Esophagus squamous epithelium (tissue), 5 donors: ENCODE data around the gene IFIT1B. TPM values are rescaled to one million over a fixed set of nuclear protein-coding genes. Genes with fewer than 3 reads are reported as not detected.

Experiments used
- DNase-seq: peaks from one replicate; lab custom pipeline; 2025; lab: John Stamatoyannopoulos, UW
- H3K27ac ChIP-seq, 4 donors: fragments of 200-600 bp; sonication (generic); one replicate each; pipeline ENCODE4 v1.5.1; 2016 to 2019; ENCODE audit warnings: mild to moderate bottlenecking in 1 of 4
- H3K27me3 ChIP-seq, 4 donors: fragments of 200-600 bp; sonication (generic); 1 replicate in 3 of 4; 2 replicates in 1 of 4; pipeline versions ENCODE4 v1.5.1 to v1.6.0; 2017 to 2021; ENCODE audit warnings: antibody characterized with exemption in 1 of 4
- H3K36me3 ChIP-seq, 3 donors: fragments of 200-600 bp; sonication (generic); one replicate each; pipeline ENCODE4 v1.5.1; 2016 to 2019
- H3K4me1 ChIP-seq, 3 donors: fragments of 200-600 bp; sonication (generic); one replicate each; pipeline ENCODE4 v1.5.1; 2017 to 2019
- H3K4me3 ChIP-seq, 4 donors: fragments of 200-600 bp; sonication (generic); 1 replicate in 3 of 4; 2 replicates in 1 of 4; pipeline ENCODE4 v1.5.1; 2016 to 2019; ENCODE audit warnings: mild to moderate bottlenecking in 2 of 4, moderate library complexity in 1 of 4
- H3K9me3 ChIP-seq, 3 donors: fragments of 200-600 bp; sonication (generic); one replicate each; pipeline ENCODE4 v1.5.1; 2016 to 2019
- POLR2A ChIP-seq, 4 donors: fragments of 450-650 bp; IDR thresholded peaks; one replicate each; pipeline ENCODE4 v1.6.1; 2017; ENCODE audit warnings: antibody characterized with exemption in 4 of 4, mild to moderate bottlenecking in 4 of 4, moderate library complexity in 3 of 4
- WGBS, 2 donors: methylation state at CpG; one replicate each; pipeline ENCODE4 v1.1.5; 2018; 5-methylcytosine and 5-hydroxymethylcytosine counted together
- intact Hi-C: fragments of 100-400 bp; cut with DNase I; formaldehyde crosslinking; loops from one replicate; pipeline ENCODE4 v1.15.0; 2022
- total RNA-seq, 4 donors: library from RNA; depleted of rRNA; stranded (reverse); fragments of >200 nt; gene quantifications; one replicate each; pipeline ENCODE4 v1.1.0, GENCODE V29; 2016
- TF ChIP-seq, protein P1 (sequence below), 6 experiments: fragments of 450-650 bp in 4 of 6; fragments of 200-600 bp in 2 of 6; sonication (generic) in 2 of 6; IDR thresholded peaks; one replicate each; pipeline ENCODE4 v1.5.1; 2016 to 2019; ENCODE audit warnings: antibody characterized with exemption in 6 of 6, mild to moderate bottlenecking in 4 of 6, moderate library complexity in 4 of 6
- donor health status: DM: yes; HTN: yes; CAD: no.

IFIT1B gene
- total RNA-seq, 4 donors from 2014 or later, result not detected

DNA sequence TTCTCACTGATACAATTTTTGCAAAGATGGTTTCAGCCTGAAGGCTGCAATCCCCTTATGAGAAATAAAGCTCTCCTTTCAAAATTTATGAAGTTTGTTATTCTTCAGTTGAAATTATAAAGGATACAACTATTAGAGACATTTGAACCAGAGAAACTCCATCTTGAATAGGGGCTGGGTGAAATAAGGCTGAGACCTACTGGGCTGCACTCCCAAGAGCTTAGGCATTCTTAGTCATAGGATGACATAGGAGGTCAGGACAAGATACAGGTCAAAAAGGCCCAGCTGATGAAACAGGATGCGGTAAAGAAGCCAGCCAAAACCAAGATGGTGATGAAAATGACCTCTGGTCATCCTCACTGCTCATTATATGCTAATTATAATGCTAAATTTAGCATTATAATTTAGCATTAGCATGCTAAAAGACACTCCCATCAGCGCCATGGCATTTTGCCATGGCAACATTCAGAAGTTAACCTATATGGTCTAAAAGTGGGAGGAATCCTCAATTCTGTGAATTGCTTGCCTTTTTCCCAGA is 22.4 kb upstream of the IFIT1B start:
- 97 to 100% methylated on average over 2 of the region's 2 CpGs for WGBS, 2 donors
- TF ChIP-seq, protein P1, sequence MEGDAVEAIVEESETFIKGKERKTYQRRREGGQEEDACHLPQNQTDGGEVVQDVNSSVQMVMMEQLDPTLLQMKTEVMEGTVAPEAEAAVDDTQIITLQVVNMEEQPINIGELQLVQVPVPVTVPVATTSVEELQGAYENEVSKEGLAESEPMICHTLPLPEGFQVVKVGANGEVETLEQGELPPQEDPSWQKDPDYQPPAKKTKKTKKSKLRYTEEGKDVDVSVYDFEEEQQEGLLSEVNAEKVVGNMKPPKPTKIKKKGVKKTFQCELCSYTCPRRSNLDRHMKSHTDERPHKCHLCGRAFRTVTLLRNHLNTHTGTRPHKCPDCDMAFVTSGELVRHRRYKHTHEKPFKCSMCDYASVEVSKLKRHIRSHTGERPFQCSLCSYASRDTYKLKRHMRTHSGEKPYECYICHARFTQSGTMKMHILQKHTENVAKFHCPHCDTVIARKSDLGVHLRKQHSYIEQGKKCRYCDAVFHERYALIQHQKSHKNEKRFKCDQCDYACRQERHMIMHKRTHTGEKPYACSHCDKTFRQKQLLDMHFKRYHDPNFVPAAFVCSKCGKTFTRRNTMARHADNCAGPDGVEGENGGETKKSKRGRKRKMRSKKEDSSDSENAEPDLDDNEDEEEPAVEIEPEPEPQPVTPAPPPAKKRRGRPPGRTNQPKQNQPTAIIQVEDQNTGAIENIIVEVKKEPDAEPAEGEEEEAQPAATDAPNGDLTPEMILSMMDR (IDR thresholded peaks at IDR 0.05), result no peak
- no peak for TF ChIP-seq POLR2A (IDR thresholded peaks at IDR 0.05)
- H3K4me3 ChIP-seq, result no peak overlapping the region
- peaks cover 12 to 20% (median 18%) of the 10 kb centered on the region in 3 donors for H3K4me1 ChIP-seq
- no peaks in the 10 kb centered on the region for H3K27me3 ChIP-seq
- DNase-seq, result no peak
- H3K36me3 ChIP-seq, result no peaks in the 10 kb centered on the region
- H3K9me3 ChIP-seq, result no peaks in the 10 kb centered on the region
- H3K27ac ChIP-seq, result no peak overlapping the region
- intact Hi-C loops, result no loop called here

DNA sequence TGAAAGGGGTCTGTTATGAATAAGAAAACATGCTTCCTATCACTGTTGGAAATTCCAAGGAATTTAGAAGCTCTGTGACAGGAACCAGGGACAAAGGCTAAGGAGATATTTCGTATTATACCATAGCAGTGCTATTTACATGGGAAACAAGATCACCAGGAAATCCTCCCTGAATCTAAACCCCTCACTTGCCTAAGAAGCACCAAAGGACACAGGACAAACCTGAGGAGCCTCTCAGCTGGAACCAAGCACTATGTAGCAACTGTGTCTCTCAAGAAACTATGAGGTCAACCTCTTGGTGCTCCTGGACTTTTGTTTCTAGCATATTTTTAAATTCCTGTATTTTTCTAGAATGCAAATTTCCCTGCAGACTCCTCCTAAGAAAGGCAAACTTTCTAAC is 20.8 kb upstream of the IFIT1B start:
- Histone ChIP-seq H3K27me3 (no peaks in the 10 kb centered on the region), H3K9me3 (no peaks in the 10 kb centered on the region), H3K27ac (no peak overlapping the region), H3K4me3 (no peak overlapping the region), H3K36me3 (no peaks in the 10 kb centered on the region), H3K4me1 (peaks cover 0 to 5% (median 1%) of the 10 kb centered on the region in 3 donors)
- no peak for DNase-seq
- intact Hi-C loops, result no loop called here
- TF ChIP-seq POLR2A (IDR thresholded peaks at IDR 0.05), result no peak
- TF ChIP-seq, protein P1 (IDR thresholded peaks at IDR 0.05), result no peak
- WGBS, 2 donors, result 72 to 78% methylated on average over 1 of the region's 1 CpG

DNA sequence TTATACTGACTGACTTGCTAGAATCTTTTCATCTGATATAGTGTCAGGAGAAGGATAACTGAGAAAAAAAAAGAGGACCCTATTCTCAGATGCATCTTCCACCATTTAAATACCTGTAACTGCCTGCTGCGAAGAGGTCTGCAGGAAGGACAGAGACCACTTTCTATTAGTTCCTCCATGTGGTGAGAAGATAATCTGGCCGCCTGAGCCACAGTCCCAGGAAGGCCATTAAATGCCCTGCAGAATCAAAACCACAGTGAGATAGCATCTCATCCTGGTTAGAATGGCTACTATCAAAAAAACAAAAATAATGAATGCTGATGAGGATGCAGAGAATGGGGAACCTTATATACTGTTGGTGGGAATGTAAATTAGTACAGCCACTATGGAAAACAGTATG is 19.9 kb upstream of the IFIT1B start:
- DNase-seq, result no peak
- no peaks in the 10 kb centered on the region for H3K9me3 ChIP-seq
- H3K27ac ChIP-seq, result no peak overlapping the region
- no peaks in the 10 kb centered on the region for H3K36me3 ChIP-seq
- no peak overlapping the region for H3K4me3 ChIP-seq
- H3K27me3 ChIP-seq, result no peaks in the 10 kb centered on the region
- peaks cover 0 to 10% (median 0%) of the 10 kb centered on the region in 3 donors for H3K4me1 ChIP-seq
- no peak for TF ChIP-seq POLR2A (IDR thresholded peaks at IDR 0.05)
- TF ChIP-seq, protein P1 (IDR thresholded peaks at IDR 0.05), result no peak
- intact Hi-C loops, result no loop called here
- WGBS, 2 donors, result 67 to 82% methylated on average over 2 of the region's 2 CpGs

DNA sequence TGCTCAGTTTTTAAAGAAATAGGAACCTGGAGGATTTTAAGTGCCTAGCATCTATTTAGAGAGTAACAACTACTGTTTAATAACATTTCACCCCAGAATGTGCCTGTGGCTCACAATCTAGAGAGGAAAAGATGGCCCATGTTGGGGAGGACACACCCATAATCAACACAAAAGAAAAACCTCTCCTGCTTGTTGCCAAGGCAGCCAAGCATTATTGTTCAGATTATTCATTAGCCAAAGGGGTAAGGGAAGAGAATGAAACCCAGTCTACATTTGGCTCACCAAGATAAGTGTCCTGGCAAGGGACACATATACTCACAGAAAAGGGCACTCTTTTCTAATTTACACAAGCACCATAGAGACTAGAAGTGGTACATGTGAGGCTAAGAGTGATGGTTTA is 17.7 kb upstream of the IFIT1B start:
- H3K27me3 ChIP-seq, result no peaks in the 10 kb centered on the region
- intact Hi-C loops, result no loop called here
- peaks cover 0 to 15% (median 0%) of the 10 kb centered on the region in 3 donors for H3K4me1 ChIP-seq
- no peak overlapping the region for H3K4me3 ChIP-seq
- no peak for TF ChIP-seq POLR2A (IDR thresholded peaks at IDR 0.05)
- TF ChIP-seq, protein P1 (IDR thresholded peaks at IDR 0.05), result no peak
- H3K36me3 ChIP-seq, result no peaks in the 10 kb centered on the region
- no peak for DNase-seq
- no peaks in the 10 kb centered on the region for H3K9me3 ChIP-seq
- no peak overlapping the region for H3K27ac ChIP-seq

DNA sequence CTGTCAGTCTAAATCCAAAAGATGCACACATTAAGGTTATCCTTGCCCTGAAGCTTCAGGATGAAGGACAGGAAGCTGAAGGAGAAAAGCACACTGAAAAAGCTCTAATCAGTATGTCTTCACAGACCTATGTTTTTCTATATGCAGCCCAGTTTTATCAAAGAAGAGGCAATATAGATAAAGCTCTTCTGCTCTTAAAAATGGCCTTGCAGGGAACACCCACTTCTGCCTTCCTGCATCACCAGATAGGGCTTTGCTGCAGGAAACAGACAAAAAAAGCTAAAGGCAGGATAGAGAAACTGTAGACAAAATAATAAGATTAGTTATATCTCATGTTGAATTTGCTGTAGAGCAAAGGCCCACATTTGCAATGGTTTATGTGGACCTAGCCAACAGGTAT is 14.9 kb upstream of the IFIT1B start:
- intact Hi-C loops, result no loop called here
- peaks cover 0 to 25% (median 9%) of the 10 kb centered on the region in 3 donors for H3K4me1 ChIP-seq
- TF ChIP-seq, protein P1 (IDR thresholded peaks at IDR 0.05), result no peak
- TF ChIP-seq POLR2A (IDR thresholded peaks at IDR 0.05), result no peak
- DNase-seq, result no peak
- H3K4me3 ChIP-seq, result no peak overlapping the region
- no peaks in the 10 kb centered on the region for H3K9me3 ChIP-seq
- H3K27ac ChIP-seq, result no peak overlapping the region
- H3K36me3 ChIP-seq, result no peaks in the 10 kb centered on the region
- no peaks in the 10 kb centered on the region for H3K27me3 ChIP-seq
